Activated CD8-positive, alpha-beta T cell treated with anti-CD3 and anti-CD28 coated beads for 36 hours (primary cell): ENCODE measurements around the gene ZNF18. TPM values are rescaled to one million over a fixed set of nuclear protein-coding genes. Genes with fewer than 3 reads are reported as not detected.

Experiments
- ATAC-seq: fragments of 200-7000 bp; cut with Tn5 transposase; one replicate; pipeline ENCODE4 v1.10.0; 2021; ENCODE audit warnings: mild to moderate bottlenecking, moderate library complexity
- CTCF ChIA-PET: fragments of 350-600 bp; sonication (Branson Sonifier 250); formaldehyde crosslinking; loops from one replicate; lab custom pipeline; 2021; ENCODE audit warnings: antibody characterized with exemption; lab: Charles Lee
- POLR2A ChIA-PET: fragments of 350-600 bp; sonication (Branson Sonifier 250); formaldehyde crosslinking; loops from one replicate; lab custom pipeline; 2021; ENCODE audit warnings: antibody characterized with exemption; lab: Charles Lee
- DNase-seq: peaks from one replicate; pipeline ENCODE4 v3.0.0-alpha.2; 2020
- H3K27ac Mint-ChIP-seq: one replicate; pipeline ENCODE4 v1.8.0; 2021; ENCODE audit warnings: mild to moderate bottlenecking, mixed read lengths
- H3K27me3 Mint-ChIP-seq: one replicate; pipeline ENCODE4 v1.8.0; 2021; ENCODE audit warnings: mixed read lengths
- H3K36me3 Mint-ChIP-seq: one replicate; pipeline ENCODE4 v1.8.0; 2021; ENCODE audit warnings: low read depth, mixed read lengths
- H3K4me1 Mint-ChIP-seq: one replicate; pipeline ENCODE4 v1.8.0; 2021; ENCODE audit warnings: low read depth, mixed read lengths
- H3K4me3 Mint-ChIP-seq: one replicate; pipeline ENCODE4 v1.8.0; 2021; ENCODE audit warnings: mild to moderate bottlenecking, moderate library complexity, mixed read lengths
- H3K9me3 Mint-ChIP-seq: one replicate; pipeline ENCODE4 v1.8.0; 2021; ENCODE audit warnings: mixed read lengths
- CTCF ChIP-seq: fragments of 200-600 bp; IDR thresholded peaks from one replicate; pipeline ENCODE4 v1.8.0; 2022; ENCODE audit warnings: antibody characterized with exemption, mild to moderate bottlenecking
- intact Hi-C: fragments of 100-400 bp; cut with micrococcal nuclease; formaldehyde crosslinking; loops from one replicate; pipeline ENCODE4 v1.10.0; 2022
- total RNA-seq, 2 experiments: library from RNA; stranded (reverse); gene quantifications; one replicate each; pipeline ENCODE4 v1.2.3, GENCODE V29; 2021

Gene ZNF18
- total RNA-seq, 2 experiments from 2014 or later: 8.9 to 10.2 TPM

- Mint-ChIP-seq H3K9me3 (no peaks in the 10 kb centered on the region), H3K4me1 (no peaks in the 10 kb centered on the region), H3K4me3 (no peak overlapping the region), H3K27ac (no peak overlapping the region), H3K36me3 (no peaks in the 10 kb centered on the region), H3K27me3 (peaks cover 2% of the 10 kb centered on the region)
- DNase-seq: peak; percentile 47
- ChIA-PET CTCF (interaction anchor here (0.7 to 1.7 kb wide), 17 partner anchors 9 to 292 kb away, joined by 3 to 7 read pairs (median 4); no protein-coding TSS in a partner anchor), POLR2A (no interaction called here)
- intact Hi-C loops: no loop called here
- TF ChIP-seq CTCF: peak; percentile 72
- ATAC-seq: no peak
Observed at GRCh38 chr17:11935734-11936406, 61.4 kb downstream of the ZNF18 start.

- Mint-ChIP-seq H3K27me3 (peaks cover 6% of the 10 kb centered on the region), H3K36me3 (no peaks in the 10 kb centered on the region), H3K9me3 (no peaks in the 10 kb centered on the region), H3K4me1 (no peaks in the 10 kb centered on the region), H3K4me3 (no peak overlapping the region), H3K27ac (no peak overlapping the region)
- CTCF ChIA-PET: no interaction called here
- POLR2A ChIA-PET: no interaction called here
- no peak for DNase-seq
- intact Hi-C loops: no loop called here
- ATAC-seq: no peak
- TF ChIP-seq CTCF: no peak
Observed at GRCh38 chr17:11932337-11932898, 64.9 kb downstream of the ZNF18 start.

- DNase-seq (no peak), ATAC-seq (no peak)
- H3K36me3 Mint-ChIP-seq: no peaks in the 10 kb centered on the region
- intact Hi-C loops: no loop called here
- H3K9me3 Mint-ChIP-seq: no peaks in the 10 kb centered on the region
- no peak overlapping the region for H3K4me3 Mint-ChIP-seq
- TF ChIP-seq CTCF: no peak
- H3K4me1 Mint-ChIP-seq: no peaks in the 10 kb centered on the region
- ChIA-PET CTCF (no interaction called here), POLR2A (no interaction called here)
- peaks cover 6% of the 10 kb centered on the region for H3K27me3 Mint-ChIP-seq
- no peak overlapping the region for H3K27ac Mint-ChIP-seq
Observed at GRCh38 chr17:11928436-11928835, 68.8 kb downstream of the ZNF18 start.

Other genes starting within 250 kb of the ZNF18 start
- 10 to 100 TPM; 45.6 to 49.0 TPM for gene MAP2K4, start 23.4 kb upstream of the ZNF18 start, total RNA-seq